ENCODE results near the gene KBTBD2. TPM values are rescaled to one million over a fixed set of nuclear protein-coding genes. Genes with fewer than 3 reads are reported as not detected.

KBTBD2 gene
- total RNA-seq, 2 experiments from 2014 or later = 22.4 to 23.0 TPM

DNA sequence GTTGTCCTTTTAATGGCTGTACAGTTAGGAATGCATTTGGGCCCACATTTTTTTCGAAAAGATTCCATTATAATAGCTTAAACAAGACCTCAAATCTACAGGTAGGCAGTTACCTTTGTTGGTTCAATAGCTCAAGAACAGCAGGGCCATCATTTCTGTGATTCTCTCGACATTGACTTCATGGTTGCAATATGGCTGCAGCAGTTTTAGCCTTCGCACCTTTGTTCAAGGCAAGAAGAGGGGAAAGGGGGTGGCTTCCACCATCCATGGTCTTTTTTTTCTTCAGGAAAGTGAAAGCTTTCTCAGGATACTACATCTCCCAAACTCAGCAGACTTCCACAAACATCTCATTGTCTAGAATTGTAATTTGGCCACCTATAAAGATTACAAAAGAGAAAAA lies 2.2 kb upstream of the KBTBD2 start:
- intact Hi-C loops (cut with micrococcal nuclease) = loop anchor here (5.0 kb wide), 1 partner anchor 396 kb away; the partner anchor contains the start of gene AVL9
- peaks cover 25% of the 10 kb centered on the region for H3K4me1 Mint-ChIP-seq (ENCODE audit: low read depth)
- POLR2A ChIA-PET = interaction anchor here (0.7 to 5.0 kb wide), 7 partner anchors 8 to 169 kb away, joined by 3 to 25 read pairs (median 4); partner anchors contain the start of gene NT5C3A

DNA sequence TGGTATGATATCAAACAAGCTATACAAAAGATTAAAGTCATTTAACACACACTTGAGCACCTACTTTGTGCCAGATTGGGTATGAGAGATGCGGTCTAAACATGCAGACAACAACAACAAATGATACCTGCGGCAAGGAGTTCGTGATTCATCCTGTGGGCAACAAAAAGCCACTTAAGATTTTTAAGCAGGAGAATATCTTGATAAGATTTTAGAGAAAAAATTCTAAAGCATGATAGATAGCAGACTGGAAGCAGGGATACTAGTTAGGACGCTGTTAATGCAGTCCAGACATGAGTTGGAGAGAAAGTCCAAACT lies 1.6 kb upstream of the KBTBD2 start:
- TF ChIP-seq, protein P1, sequence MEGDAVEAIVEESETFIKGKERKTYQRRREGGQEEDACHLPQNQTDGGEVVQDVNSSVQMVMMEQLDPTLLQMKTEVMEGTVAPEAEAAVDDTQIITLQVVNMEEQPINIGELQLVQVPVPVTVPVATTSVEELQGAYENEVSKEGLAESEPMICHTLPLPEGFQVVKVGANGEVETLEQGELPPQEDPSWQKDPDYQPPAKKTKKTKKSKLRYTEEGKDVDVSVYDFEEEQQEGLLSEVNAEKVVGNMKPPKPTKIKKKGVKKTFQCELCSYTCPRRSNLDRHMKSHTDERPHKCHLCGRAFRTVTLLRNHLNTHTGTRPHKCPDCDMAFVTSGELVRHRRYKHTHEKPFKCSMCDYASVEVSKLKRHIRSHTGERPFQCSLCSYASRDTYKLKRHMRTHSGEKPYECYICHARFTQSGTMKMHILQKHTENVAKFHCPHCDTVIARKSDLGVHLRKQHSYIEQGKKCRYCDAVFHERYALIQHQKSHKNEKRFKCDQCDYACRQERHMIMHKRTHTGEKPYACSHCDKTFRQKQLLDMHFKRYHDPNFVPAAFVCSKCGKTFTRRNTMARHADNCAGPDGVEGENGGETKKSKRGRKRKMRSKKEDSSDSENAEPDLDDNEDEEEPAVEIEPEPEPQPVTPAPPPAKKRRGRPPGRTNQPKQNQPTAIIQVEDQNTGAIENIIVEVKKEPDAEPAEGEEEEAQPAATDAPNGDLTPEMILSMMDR (IDR thresholded peaks at IDR 0.05) = no peak
- ATAC-seq (no peak), DNase-seq (peak; percentile 9)
- intact Hi-C loops (cut with micrococcal nuclease) = loop anchor here (5.0 kb wide), 1 partner anchor 396 kb away; the partner anchor contains the start of gene AVL9
- Mint-ChIP-seq H3K27ac (peak overlapping the region; percentile 100), H3K4me1 (ENCODE audit: low read depth) (peaks cover 30% of the 10 kb centered on the region), H3K36me3 (ENCODE audit: low read depth) (peaks cover 5% of the 10 kb centered on the region), H3K4me3 (peak overlapping the region; percentile 94), H3K27me3 (no peaks in the 10 kb centered on the region), H3K9me3 (no peaks in the 10 kb centered on the region)
- ChIA-PET CTCF (interaction anchor here (1.2 to 7.1 kb wide), 6 partner anchors 10 to 50 kb away, joined by 3 to 57 read pairs (median 6); no protein-coding TSS in a partner anchor), POLR2A (interaction anchor here (0.7 to 5.0 kb wide), 9 partner anchors 9 to 215 kb away, joined by 3 to 25 read pairs (median 5); partner anchors contain the start of genes NT5C3A and RP9)

More for the DNA sequence above, 2.2 kb upstream of the KBTBD2 start:
- peak overlapping the region; percentile 100 for H3K27ac Mint-ChIP-seq
- TF ChIP-seq, protein P1 (IDR thresholded peaks at IDR 0.05) = no peak
- H3K9me3 Mint-ChIP-seq = no peaks in the 10 kb centered on the region
- no peak for DNase-seq
- ATAC-seq = no peak
- no peaks in the 10 kb centered on the region for H3K27me3 Mint-ChIP-seq
- CTCF ChIA-PET = interaction anchor here (0.7 to 7.1 kb wide), 7 partner anchors 9 to 214 kb away, joined by 3 to 57 read pairs (median 3); no protein-coding TSS in a partner anchor
- peak overlapping the region; percentile 94 for H3K4me3 Mint-ChIP-seq
- H3K36me3 Mint-ChIP-seq (ENCODE audit: low read depth) = peaks cover 2% of the 10 kb centered on the region

DNA sequence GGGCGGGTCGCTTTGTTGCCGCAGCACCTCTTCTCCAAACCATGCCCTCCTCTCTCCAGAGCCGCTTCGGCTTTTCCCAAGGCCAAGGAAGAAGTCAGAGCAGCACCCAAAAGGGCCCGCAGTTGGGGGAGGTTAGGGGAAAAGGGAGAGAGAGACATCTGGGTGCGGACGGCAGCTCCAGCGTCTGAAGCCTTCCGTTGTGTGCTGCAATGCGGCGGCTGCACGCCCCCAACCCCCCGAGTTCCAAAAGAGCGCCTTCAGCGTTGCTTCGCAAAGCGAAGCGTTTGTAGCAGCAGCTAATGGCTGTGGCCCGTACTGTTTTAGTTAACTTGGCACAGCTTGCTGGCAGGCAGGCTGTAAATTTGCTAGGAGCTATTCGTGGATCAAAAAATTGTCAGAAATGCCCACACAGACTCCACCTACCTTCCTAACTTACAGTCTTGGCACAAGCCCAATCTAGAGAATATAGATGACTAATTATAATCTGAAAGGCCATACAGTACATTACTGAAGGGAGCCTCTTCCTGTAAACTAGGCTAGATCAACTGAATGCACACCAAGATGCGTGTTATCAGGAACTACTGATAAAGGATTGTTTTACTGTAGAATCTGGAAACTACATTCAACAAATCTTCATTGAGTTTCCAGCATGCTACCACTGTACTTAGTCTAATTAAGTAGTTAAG lies 1.1 kb upstream of the KBTBD2 start:
- peak; percentile 66 for DNase-seq
- ATAC-seq = peak; percentile 44
- CTCF ChIA-PET = interaction anchor here (1.2 to 7.1 kb wide), 6 partner anchors 9 to 51 kb away, joined by 3 to 57 read pairs (median 6); no protein-coding TSS in a partner anchor
- H3K4me3 Mint-ChIP-seq = peak overlapping the region; percentile 94
- H3K9me3 Mint-ChIP-seq = no peaks in the 10 kb centered on the region
- intact Hi-C loops (cut with micrococcal nuclease) = loop anchor here (1.0 to 5.0 kb wide), 2 partner anchors 13 to 395 kb away; partner anchors contain the start of gene AVL9
- H3K4me1 Mint-ChIP-seq (ENCODE audit: low read depth) = peaks cover 36% of the 10 kb centered on the region
- POLR2A ChIA-PET = interaction anchor here (1.0 to 5.0 kb wide), 9 partner anchors 9 to 216 kb away, joined by 3 to 25 read pairs (median 5); partner anchors contain the start of genes NT5C3A and RP9
- TF ChIP-seq, protein P1 (IDR thresholded peaks at IDR 0.05) = no peak
- H3K27me3 Mint-ChIP-seq = no peaks in the 10 kb centered on the region
- peaks cover 7% of the 10 kb centered on the region for H3K36me3 Mint-ChIP-seq (ENCODE audit: low read depth)
- H3K27ac Mint-ChIP-seq = peak overlapping the region; percentile 100

DNA sequence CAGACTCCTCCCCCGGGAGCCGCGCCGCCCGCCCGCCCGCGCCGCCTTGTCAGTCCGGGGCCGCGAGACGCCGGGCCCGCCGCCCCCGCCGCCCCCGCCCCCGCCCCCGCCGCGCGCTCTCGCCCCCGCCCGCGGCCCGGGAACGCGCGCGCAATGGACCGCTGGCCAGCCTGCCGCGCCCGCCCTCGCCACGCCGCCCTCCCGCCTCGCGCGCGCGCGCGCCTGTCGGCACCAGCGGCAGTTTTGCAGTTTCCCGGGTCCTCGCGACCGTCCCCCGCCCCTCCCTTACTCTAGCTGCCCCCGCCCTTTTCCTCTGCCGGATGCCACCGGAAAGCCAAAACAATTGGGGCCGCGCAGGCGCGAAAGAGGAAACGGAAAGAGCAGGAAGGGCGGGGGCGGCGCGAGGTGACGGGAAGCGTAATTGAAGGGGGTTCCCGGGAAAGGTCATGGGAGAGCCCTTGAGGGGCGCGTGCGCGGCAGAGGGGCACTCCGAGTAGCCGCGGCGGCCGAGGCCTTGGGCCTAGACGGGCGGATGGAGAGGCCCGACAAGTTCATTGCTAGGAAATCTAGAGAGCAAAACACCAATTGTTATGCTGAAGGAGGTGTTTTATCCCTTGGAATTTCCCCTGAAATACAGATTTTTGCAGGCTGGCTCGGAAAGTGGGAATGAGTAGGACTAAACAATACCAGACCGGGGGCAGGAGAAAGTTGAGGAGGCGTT lies 400 bp upstream of the KBTBD2 start:
- intact Hi-C loops (cut with micrococcal nuclease) = loop anchor here (1.0 to 5.0 kb wide), 2 partner anchors 13 to 395 kb away; partner anchors contain the start of gene AVL9
- ChIA-PET CTCF (interaction anchor here (1.2 to 7.1 kb wide), 3 partner anchors 9 to 45 kb away, joined by 5 to 57 read pairs (median 9); no protein-coding TSS in a partner anchor), POLR2A (interaction anchor here (1.0 to 5.0 kb wide), 9 partner anchors 10 to 402 kb away, joined by 3 to 25 read pairs (median 5); partner anchors contain the start of genes LSM5, NT5C3A and RP9)
- Mint-ChIP-seq H3K27me3 (no peaks in the 10 kb centered on the region), H3K4me3 (peak overlapping the region; percentile 94), H3K9me3 (no peaks in the 10 kb centered on the region), H3K36me3 (ENCODE audit: low read depth) (peaks cover 10% of the 10 kb centered on the region), H3K27ac (peak overlapping the region; percentile 100), H3K4me1 (ENCODE audit: low read depth) (peaks cover 43% of the 10 kb centered on the region)
- ATAC-seq = peak; percentile 69
- TF ChIP-seq, protein P1 (IDR thresholded peaks at IDR 0.05) = no peak
- DNase-seq = peak; percentile 99

Data from activated CD8-positive, alpha-beta T cell treated with anti-CD3 and anti-CD28 coated beads for 36 hours (primary cell).